Activated CD8-positive, alpha-beta memory T cell treated with anti-CD3 and anti-CD28 coated beads, Interleukin-2, amount 50 U/mL, for 48 hours (primary cell): ENCODE data around the gene C3orf38.
A peak's percentile ranks its signal among the peaks of the same experiment; 100 is the strongest.
"Not testable (repeated sequence)": the region's sequence is repeated elsewhere in the genome, so short reads cannot be mapped to it uniquely, and the experiment has no call there.

Source experiments
- DNase-seq: peaks from one replicate; pipeline ENCODE4 v3.0.0-alpha.2; 2020

C3orf38 gene

GRCh38 chr3:88166419-88166971 is 16.7 kb downstream of the C3orf38 start:
- no peak for DNase-seq

GRCh38 chr3:88167173-88167572 is 17.4 kb downstream of the C3orf38 start:
- no peak for DNase-seq

DNA sequence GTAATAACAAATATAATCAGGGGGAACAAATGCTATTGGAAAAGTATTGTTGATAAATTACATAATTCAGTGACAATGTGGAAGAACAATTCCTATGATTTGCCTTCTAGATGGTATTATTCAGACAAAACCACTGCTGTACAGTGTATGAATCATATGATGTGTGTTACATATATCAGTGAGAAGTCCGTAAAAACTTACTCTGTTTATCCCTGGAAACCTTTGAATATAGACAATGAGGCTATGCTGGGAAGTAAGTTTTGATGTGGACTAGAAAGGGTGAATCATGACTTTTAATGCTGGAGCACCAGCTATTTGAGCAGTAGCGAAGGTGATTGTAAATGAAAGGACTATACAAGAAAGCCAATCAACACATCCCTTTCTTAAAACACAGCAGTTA is 17.9 kb downstream of the C3orf38 start:
- DNase-seq = no peak

DNA sequence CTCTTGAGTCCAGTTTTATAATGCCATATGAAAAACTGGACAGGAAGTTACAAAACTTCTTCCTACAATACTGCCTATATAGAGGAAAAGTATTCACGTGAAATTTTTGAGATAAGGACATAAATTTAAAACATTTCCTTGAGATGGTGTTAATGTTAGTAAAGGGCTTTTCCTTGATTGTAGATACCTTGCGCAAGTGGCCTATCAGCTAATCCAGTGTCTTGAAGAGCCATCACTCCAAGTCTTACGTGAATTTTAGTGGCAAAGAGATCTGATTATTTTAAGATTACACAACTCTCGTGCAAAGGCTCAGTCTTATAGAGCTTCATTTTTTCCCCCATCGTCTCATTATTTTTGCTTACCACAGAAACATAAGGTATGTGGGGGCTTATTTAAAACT is 18.4 kb downstream of the C3orf38 start:
- no peak for DNase-seq

- no peak for DNase-seq
Observed at GRCh38 chr3:88180398-88180999, 30.7 kb downstream of the C3orf38 start.

- not testable (repeated sequence) for DNase-seq
Observed at GRCh38 chr3:88182165-88182918, 32.6 kb downstream of the C3orf38 start.

DNA sequence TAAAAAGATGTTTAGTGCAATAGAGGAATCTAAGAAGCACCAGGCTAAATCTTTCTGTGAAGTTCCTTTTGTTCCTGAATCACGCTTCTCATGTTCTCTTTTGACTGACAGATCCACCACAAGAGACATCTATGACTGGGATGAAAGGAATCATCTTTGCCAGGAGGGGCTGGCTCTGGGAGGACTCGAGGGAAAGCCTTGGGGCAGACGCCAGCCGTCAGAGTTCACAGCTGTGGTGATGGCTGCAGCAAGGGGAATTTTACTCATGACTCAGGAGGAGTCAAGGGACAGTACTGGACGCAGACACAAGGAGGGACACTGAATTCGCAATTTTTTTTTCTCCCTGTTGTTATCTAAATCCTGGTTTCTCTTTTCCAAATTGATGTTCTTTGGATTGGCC is 38.7 kb downstream of the C3orf38 start:
- DNase-seq = no peak

- no peak for DNase-seq
Observed at GRCh38 chr3:88189361-88189810, 39.6 kb downstream of the C3orf38 start.

DNA sequence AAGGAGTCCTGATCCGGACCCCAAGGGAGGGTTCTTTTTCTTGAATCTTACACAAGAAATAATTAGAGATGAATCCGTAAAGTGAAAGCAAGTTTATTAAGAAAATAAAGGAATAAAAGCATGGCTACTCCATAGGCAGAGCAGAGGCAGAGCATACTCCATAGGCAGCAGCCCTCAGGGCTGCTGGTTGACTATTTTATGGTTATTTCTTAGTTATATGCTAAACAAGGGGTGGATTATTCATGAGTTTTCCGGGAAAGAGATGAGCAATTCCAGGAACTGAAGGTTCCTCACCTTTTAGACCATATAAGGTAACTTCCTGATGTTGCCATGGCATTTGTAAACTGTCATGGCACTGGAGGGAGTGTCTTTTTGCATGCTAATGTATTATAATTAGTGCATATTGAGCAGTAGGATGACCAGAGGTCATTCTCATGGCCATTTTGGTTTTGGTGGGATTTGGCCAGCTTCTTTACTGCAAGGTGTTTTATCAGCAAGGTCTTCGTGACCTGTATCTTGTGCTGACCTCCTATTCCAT is 42.2 kb downstream of the C3orf38 start:
- no peak for DNase-seq

GRCh38 chr3:88192631-88193030 is 42.9 kb downstream of the C3orf38 start:
- DNase-seq = no peak

DNA sequence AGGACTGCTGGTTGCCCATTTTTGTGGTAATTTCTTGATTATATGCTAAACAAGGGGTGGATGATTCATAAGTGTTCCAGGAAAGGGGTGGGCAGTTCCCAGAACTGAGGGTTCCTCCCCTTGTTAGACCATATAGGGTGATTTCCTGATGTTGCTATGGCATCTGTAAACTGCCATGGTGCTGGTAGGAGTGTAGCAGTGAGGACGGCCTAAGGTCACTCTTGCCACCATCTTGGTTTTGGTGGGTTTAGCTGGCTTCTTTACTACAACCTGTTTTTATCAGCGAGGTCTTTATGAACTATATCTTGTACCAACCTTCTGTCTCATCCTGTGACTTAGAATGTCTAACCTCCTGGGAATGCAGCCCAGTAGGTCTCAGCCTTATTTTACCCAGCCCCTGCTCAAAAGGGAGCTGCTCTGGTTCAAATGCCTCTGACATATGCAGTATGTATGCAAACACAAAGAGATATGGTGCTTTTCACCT is 46.2 kb downstream of the C3orf38 start:
- DNase-seq = peak; percentile 58

- no peak for DNase-seq
Observed at GRCh38 chr3:88198121-88198520, 48.4 kb downstream of the C3orf38 start.

GRCh38 chr3:88203642-88204055 is 53.9 kb downstream of the C3orf38 start:
- peak; percentile 76 for DNase-seq
